ENCODE measurements around the gene SLC4A5.

SLC4A5 gene

DNA sequence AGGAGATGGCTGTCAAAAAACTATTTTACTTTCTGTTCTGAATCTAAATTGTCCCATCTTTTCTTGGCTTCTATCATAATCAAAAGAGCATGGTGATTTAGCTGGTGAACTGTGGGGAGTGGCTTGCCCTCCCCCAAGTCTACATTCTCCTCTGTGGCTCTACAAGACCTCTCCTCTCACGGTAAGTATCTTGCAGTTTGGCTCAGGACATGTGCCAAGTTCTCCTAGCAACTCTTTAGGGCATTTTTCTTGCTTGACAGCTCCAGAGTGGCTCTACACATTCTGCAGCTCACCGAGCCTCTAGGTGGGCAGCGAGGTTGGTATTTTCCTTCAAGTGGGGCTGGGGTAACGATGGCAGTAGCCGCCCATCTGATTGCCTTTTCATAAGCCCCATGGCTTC lies 29.1 kb downstream of the SLC4A5 start:
- peaks cover 14% of the 10 kb centered on the region; the same call in 1 of the 2 replicates for H3K27me3 ChIP-seq (ENCODE audit: control insufficient read depth, low read length)
- H3K27ac ChIP-seq (ENCODE audit: low read depth, low read length): no peak overlapping the region
- H3K79me2 ChIP-seq (ENCODE audit: control insufficient read depth, low read length): no peaks in the 10 kb centered on the region
- no peaks in the 10 kb centered on the region for H4K20me1 ChIP-seq (ENCODE audit: control insufficient read depth, insufficient read depth, low read depth, low read length)
- no peak for TF ChIP-seq EZH2phosphoT487 (IDR thresholded peaks at IDR 0.05; ENCODE audit: borderline replicate concordance, low read length)
- TF ChIP-seq, protein P1, sequence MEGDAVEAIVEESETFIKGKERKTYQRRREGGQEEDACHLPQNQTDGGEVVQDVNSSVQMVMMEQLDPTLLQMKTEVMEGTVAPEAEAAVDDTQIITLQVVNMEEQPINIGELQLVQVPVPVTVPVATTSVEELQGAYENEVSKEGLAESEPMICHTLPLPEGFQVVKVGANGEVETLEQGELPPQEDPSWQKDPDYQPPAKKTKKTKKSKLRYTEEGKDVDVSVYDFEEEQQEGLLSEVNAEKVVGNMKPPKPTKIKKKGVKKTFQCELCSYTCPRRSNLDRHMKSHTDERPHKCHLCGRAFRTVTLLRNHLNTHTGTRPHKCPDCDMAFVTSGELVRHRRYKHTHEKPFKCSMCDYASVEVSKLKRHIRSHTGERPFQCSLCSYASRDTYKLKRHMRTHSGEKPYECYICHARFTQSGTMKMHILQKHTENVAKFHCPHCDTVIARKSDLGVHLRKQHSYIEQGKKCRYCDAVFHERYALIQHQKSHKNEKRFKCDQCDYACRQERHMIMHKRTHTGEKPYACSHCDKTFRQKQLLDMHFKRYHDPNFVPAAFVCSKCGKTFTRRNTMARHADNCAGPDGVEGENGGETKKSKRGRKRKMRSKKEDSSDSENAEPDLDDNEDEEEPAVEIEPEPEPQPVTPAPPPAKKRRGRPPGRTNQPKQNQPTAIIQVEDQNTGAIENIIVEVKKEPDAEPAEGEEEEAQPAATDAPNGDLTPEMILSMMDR (IDR thresholded peaks at IDR 0.05; ENCODE audit: low read depth, low read length, poor library complexity, severe bottlenecking): no peak
- H3K36me3 ChIP-seq (ENCODE audit: control insufficient read depth, low read length): no peaks in the 10 kb centered on the region
- 0 out of 2 replicates have a peak, but pooled peaks cover 2% of the 10 kb centered on the region for H3K4me1 ChIP-seq (ENCODE audit: control insufficient read depth, low read length)
- H3K4me2 ChIP-seq (ENCODE audit: low read length): no peak overlapping the region
- no peak overlapping the region for H3K4me3 ChIP-seq (ENCODE audit: low read length)
- no peaks in the 10 kb centered on the region for H3K9me3 ChIP-seq (ENCODE audit: control insufficient read depth, insufficient read depth, low read length)
- no peaks in the 10 kb centered on the region; the same call in 1 of the 2 replicates for H3K9me2 ChIP-seq (replicated peaks; ENCODE audit: control insufficient read depth, low read length)
- H3F3A ChIP-seq (ENCODE audit: control insufficient read depth, insufficient read depth): no peaks in the 10 kb centered on the region

DNA sequence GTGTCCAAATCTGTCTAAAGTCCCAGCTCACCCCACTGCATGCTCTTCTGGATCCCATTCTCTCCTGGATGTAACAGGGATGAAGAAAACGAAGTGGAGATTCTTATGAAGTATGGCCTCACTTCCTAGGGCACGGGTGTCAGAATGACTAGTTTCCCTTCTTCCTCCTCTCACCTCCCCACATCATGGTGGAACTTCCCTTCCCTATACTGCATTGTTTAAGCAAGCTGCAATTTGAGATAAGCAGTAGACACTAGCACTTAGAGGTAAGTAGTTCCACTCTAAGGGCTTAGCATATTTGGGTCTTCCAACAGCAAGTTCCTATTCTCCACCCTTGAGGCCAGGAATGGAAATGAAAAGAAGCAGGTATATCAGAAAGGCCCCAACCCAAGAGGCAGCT lies 29.7 kb downstream of the SLC4A5 start:
- TF ChIP-seq EZH2phosphoT487 (IDR thresholded peaks at IDR 0.05; ENCODE audit: borderline replicate concordance, low read length): no peak
- TF ChIP-seq, protein P1 (IDR thresholded peaks at IDR 0.05; ENCODE audit: low read depth, low read length, poor library complexity, severe bottlenecking): no peak
- Histone ChIP-seq H3K27me3 (ENCODE audit: control insufficient read depth, low read length) (peaks cover 14% of the 10 kb centered on the region; the same call in 1 of the 2 replicates), H3K4me2 (ENCODE audit: low read length) (no peak overlapping the region), H3K36me3 (ENCODE audit: control insufficient read depth, low read length) (no peaks in the 10 kb centered on the region), H4K20me1 (ENCODE audit: control insufficient read depth, insufficient read depth, low read depth, low read length) (no peaks in the 10 kb centered on the region), H3K4me1 (ENCODE audit: control insufficient read depth, low read length) (0 out of 2 replicates have a peak, but pooled peaks cover 2% of the 10 kb centered on the region), H3F3A (ENCODE audit: control insufficient read depth, insufficient read depth) (no peaks in the 10 kb centered on the region), H3K9me2 (replicated peaks; ENCODE audit: control insufficient read depth, low read length) (no peaks in the 10 kb centered on the region; the same call in 1 of the 2 replicates), H3K27ac (ENCODE audit: low read depth, low read length) (no peak overlapping the region), H3K9me3 (ENCODE audit: control insufficient read depth, insufficient read depth, low read length) (no peaks in the 10 kb centered on the region), H3K4me3 (ENCODE audit: low read length) (no peak overlapping the region), H3K79me2 (ENCODE audit: control insufficient read depth, low read length) (no peaks in the 10 kb centered on the region)

GRCh38 chr2:74312913-74313312 lies 30.3 kb downstream of the SLC4A5 start:
- Histone ChIP-seq H3K36me3 (ENCODE audit: control insufficient read depth, low read length) (no peaks in the 10 kb centered on the region), H3K27me3 (ENCODE audit: control insufficient read depth, low read length) (peaks cover 17% of the 10 kb centered on the region; the same call in 1 of the 2 replicates), H3F3A (ENCODE audit: control insufficient read depth, insufficient read depth) (no peaks in the 10 kb centered on the region), H3K4me2 (ENCODE audit: low read length) (no peak overlapping the region), H3K79me2 (ENCODE audit: control insufficient read depth, low read length) (no peaks in the 10 kb centered on the region), H3K4me1 (ENCODE audit: control insufficient read depth, low read length) (0 out of 2 replicates have a peak, but pooled peaks cover 2% of the 10 kb centered on the region), H3K4me3 (ENCODE audit: low read length) (no peak overlapping the region), H3K9me3 (ENCODE audit: control insufficient read depth, insufficient read depth, low read length) (no peaks in the 10 kb centered on the region), H4K20me1 (ENCODE audit: control insufficient read depth, insufficient read depth, low read depth, low read length) (no peaks in the 10 kb centered on the region), H3K9me2 (replicated peaks; ENCODE audit: control insufficient read depth, low read length) (no peaks in the 10 kb centered on the region; the same call in 1 of the 2 replicates), H3K27ac (ENCODE audit: low read depth, low read length) (no peak overlapping the region)
- TF ChIP-seq, protein P1 (IDR thresholded peaks at IDR 0.05; ENCODE audit: low read depth, low read length, poor library complexity, severe bottlenecking): no peak
- TF ChIP-seq EZH2phosphoT487 (IDR thresholded peaks at IDR 0.05; ENCODE audit: borderline replicate concordance, low read length): no peak

All from DOHH2 (cell line).